ENCODE measurements around the gene ATP8B4.

The ATP8B4 gene

GRCh38 chr15:49923671-49924070, 195.4 kb downstream of the ATP8B4 start:
- DNase-seq = no peak

- DNase-seq = no peak
These were observed 200.0 kb downstream of the ATP8B4 start for GRCh38 chr15:49919034-49919433.

- no peak for DNase-seq
These were observed 200.9 kb downstream of the ATP8B4 start for GRCh38 chr15:49918121-49918520.

DNA sequence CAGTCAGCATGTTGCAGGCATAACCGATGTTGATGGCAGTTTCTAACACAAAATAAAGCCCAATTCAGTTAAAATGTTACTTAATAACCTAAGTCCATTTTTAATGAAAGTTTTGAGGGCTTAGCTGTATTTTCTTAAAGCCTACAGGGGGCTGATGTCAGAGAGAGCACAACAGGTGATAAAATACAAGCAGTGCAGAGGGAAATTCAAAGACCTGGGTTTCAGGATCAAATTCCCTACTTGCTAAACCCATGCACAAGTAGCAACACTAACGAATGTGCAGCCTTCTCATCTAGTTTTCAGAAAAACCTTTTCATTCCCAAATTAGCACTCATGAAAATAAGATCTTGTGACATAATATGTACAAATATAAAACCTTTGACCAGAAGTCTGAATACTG, 202.0 kb downstream of the ATP8B4 start:
- no peak for DNase-seq

DNA sequence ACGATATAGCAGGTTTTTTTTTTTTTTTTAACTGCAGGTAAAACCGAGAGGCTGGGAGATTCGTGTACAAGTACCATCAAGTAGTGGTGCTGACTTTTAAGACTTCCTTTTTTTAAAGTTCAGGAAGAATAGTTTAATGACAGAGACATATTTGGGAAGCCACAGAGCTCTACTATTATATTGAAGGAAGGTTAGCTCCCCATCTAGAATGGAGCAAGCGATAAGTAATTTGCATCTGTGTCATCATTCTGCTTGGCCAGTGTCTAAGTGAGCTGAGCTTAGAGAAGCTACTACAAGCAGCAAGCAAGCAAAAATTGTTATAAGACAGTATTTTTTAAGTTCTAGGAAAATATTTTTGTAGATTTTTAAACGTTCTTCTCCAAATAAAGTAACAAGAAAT, 203.2 kb downstream of the ATP8B4 start:
- DNase-seq = no peak

DNA sequence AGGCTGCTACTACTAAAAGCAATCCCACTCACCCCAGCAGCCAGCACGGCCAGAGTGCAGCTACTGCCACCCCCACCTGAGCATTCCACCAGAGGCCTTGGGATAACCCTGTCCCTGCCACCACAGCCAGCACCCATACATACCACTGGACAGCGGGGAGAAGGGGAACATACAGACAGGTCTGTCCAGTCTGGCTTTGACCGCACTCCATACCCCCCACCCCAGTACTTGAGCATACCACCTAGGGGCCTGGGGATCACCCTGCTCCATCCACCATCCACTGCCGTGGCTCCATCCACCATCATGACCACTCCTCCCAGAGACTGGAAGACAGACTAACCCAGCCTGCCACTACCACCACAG, 210.1 kb downstream of the ATP8B4 start:
- no peak for DNase-seq

DNA sequence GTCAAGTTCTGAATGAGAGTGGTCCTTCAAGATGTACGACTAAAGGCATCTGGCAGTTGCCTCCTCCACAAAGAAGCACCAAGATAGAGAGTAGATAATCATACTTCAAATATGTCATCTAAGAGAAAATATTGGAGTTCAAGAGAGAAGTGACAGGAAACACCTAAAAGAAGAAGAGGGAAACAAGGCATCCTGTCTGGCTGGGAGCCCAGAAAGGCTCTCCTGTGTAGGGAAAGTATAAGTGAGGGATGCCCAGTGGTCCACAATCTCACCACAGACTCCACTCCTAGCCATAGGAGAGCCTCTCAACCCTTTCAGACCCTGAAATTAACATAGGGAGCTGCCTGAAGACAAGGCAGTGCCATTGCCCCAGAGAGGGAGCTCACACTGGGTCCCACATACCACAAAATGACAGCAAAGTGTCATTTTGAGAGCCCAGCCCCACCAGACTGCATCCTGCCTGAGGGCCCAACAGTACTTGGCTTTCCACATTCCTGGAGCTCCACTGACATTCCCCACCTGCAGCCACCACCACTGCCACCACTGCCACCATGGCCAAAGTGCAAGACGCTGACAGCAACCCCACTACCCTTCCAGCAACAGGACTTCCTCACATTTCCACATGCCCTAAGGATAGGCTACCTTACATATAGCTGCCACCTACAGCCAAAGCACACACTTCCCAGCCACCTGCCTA, 210.6 kb downstream of the ATP8B4 start:
- DNase-seq = no peak

DNA sequence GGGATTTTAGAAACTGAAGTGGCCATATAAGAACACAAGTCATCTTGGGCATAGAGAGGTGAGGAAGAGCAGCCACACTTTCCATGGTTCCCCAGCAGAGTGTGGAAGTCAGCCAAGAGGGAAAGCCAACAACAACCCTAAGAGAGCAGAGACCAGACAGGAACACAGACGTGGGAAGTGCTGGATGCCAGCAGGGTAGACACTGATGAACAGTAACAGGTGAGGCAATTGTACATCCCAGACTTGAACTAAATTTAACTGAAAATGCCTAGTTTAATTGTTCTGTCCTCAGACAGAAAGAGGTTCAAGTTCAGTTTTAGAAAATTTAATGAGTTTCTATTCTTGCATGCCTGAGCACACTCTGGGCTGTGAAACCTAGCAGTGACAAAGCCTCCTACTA, 212.1 kb downstream of the ATP8B4 start:
- DNase-seq = no peak

- no peak for DNase-seq
These were observed 213.8 kb downstream of the ATP8B4 start for GRCh38 chr15:49905221-49905620.

GRCh38 chr15:49904296-49904695, 214.7 kb downstream of the ATP8B4 start:
- no peak for DNase-seq

GRCh38 chr15:49902685-49903501, 216.1 kb downstream of the ATP8B4 start:
- DNase-seq = no peak

GRCh38 chr15:49901996-49902684, 216.9 kb downstream of the ATP8B4 start:
- no peak for DNase-seq

- DNase-seq = no peak
These were observed 217.7 kb downstream of the ATP8B4 start for GRCh38 chr15:49901321-49901720.

- DNase-seq = no peak
These were observed 218.2 kb downstream of the ATP8B4 start for GRCh38 chr15:49900903-49901235.

- no peak for DNase-seq
These were observed 218.8 kb downstream of the ATP8B4 start for GRCh38 chr15:49900006-49900902.

- no peak for DNase-seq
These were observed 220.3 kb downstream of the ATP8B4 start for GRCh38 chr15:49898575-49899283.

- DNase-seq = no peak
These were observed 220.9 kb downstream of the ATP8B4 start for GRCh38 chr15:49898097-49898496.

DNA sequence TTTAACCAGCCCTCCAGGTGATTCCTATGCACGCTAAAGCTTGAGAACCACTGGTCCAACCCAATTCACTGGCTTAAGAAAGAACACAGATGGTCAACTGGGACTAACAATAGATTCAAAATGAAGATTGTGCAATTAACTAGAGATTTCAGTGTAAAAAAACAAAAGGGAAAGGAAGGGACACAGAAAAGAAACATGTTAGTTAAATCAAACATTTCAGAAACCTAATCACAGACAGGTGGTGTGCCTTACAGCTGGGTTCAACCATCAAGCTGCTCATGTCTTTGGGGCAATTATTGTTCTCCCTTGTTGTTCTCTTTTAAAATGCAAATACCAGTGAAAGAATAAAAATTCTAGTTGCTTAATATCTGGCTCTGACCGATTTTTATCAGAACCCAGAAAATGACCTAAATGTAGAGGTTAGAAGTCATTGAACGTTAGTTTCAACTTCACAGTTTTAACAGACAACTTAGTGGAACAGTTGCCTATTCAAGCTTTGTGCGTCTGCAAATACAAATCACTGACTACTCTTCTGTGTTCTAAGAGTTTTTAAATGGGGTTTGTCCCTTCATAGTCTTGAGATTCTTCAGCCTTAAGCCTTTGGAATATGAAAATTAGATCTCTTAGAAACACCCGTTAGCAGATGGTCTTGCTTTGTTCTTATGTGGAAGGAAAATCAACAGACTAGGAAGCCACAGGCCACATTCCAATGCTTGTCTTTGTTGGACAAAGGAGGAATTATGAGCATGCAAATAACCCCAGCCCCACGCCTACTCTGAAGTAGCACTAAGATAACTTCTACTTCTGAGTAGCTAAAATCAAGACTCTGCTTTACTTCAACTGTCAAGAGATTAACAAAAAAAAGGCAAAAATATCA, 223.4 kb downstream of the ATP8B4 start:
- DNase-seq = no peak

- no peak for DNase-seq
These were observed 228.3 kb downstream of the ATP8B4 start for GRCh38 chr15:49890689-49891088.

GRCh38 chr15:49889536-49889935, 229.5 kb downstream of the ATP8B4 start:
- DNase-seq = no peak

- DNase-seq = no peak
These were observed 230.3 kb downstream of the ATP8B4 start for GRCh38 chr15:49888734-49889133.
